ENCODE data around the gene PTK6. TPM values are rescaled to one million over a fixed set of nuclear protein-coding genes. Genes with fewer than 3 reads are reported as not detected.

Gene PTK6
- polyA plus RNA-seq, 2 of the 4 experiments (the other 2 are of a cell fraction): 1.2 to 2.0 TPM

- TF ChIP-seq, protein P1, sequence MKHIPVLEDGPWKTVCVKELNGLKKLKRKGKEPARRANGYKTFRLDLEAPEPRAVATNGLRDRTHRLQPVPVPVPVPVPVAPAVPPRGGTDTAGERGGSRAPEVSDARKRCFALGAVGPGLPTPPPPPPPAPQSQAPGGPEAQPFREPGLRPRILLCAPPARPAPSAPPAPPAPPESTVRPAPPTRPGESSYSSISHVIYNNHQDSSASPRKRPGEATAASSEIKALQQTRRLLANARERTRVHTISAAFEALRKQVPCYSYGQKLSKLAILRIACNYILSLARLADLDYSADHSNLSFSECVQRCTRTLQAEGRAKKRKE (CRISPR knock-in tag; IDR thresholded peaks at IDR 0.05; ENCODE audit: low read depth): no peak
Measured at GRCh38 chr20:63553933-63554290, 16.7 kb upstream of the PTK6 start, which contains the start of gene FNDC11 (continued).

DNA sequence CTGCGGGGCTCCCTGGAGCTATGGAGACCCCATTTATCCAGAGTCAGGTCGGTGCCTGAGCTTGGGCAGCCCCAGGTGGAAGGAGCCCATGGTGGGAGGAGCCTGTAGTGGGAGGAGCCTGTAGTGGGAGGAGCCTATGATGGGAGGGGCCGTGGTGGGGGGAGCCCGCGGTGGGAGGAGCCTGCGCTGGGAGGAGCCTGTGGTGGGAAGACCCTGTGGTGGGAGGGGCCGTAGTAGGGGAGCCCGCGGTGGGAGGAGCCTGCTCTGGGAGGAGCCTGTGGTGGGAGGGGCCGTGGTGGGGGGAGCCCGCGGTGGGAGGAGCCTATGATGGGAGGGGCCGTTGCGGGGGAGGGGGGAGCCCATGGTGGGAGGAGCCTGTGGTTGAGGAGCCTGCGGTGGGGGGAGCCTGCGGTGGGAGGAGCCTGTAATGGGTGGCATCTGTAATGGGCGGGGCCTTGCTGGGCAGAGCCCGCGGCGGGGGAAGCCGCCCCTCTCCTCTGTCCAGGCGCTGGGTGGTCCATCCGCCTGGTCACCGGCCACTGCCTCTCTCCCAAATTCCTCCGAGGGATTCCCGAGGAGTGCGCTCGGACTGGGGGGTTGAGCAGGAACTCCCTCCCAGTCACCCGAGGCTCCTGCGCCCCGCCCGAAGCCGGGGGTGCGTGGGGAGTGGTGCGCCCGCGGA lies 16.2 kb upstream of the PTK6 start:
- ATAC-seq: peak; percentile 21 to 75; a peak in 5 of 6 replicates
- ChIA-PET POLR2A (interaction anchor here (0.6 kb wide), 1 partner anchor 32 kb away, joined by 3 read pairs; the partner anchor contains the start of gene PPDPF), CTCF (interaction anchor here (0.7 to 9.1 kb wide), 4 partner anchors 14 to 515 kb away, joined by 3 to 93 read pairs (median 3); partner anchors contain the start of gene PTK6)
- 4% methylated on average over 8 of the region's 37 CpGs for WGBS (ENCODE audit: missing lambda C conversion rate)
- Histone ChIP-seq H3K4me2 (peak overlapping the region; percentile 100), H3K27ac (peak overlapping the region; percentile 73 to 83), H3K9me3 (no peaks in the 10 kb centered on the region), H3K4me3 (peak overlapping the region; percentile 71), H3K4me1 (peaks cover 4% of the 10 kb centered on the region; the same call in 1 of the 3 replicates)
- no peak for FAIRE-seq
- peak; percentile 50 to 90 for DNase-seq (ENCODE audit: low read depth in 1 of 2, low spot score in 1 of 2)
- TF ChIP-seq HOXB13 (CRISPR knock-in tag; IDR thresholded peaks at IDR 0.05; ENCODE audit: low read depth) (no peak), ZC3H11A (IDR thresholded peaks at IDR 0.05) (no peak), POLR2A (IDR thresholded peaks at IDR 0.05; ENCODE audit: low read length) (no peak), MAFK (IDR thresholded peaks at IDR 0.05; ENCODE audit: partially characterized antibody) (no peak), CBX8 (IDR thresholded peaks at IDR 0.05) (no peak), RFX5 (IDR thresholded peaks at IDR 0.05) (no peak), FOXS1 (CRISPR knock-in tag; IDR thresholded peaks at IDR 0.05) (no peak), EP300 (IDR thresholded peaks at IDR 0.05) (no peak), HOXB5 (CRISPR knock-in tag; IDR thresholded peaks at IDR 0.05) (no peak), RCOR1 (IDR thresholded peaks at IDR 0.05; ENCODE audit: low read depth, low read length) (no peak), EHMT2 (IDR thresholded peaks at IDR 0.05; ENCODE audit: low read depth) (no peak), MAX (IDR thresholded peaks at IDR 0.05) (no peak), TP53 (CRISPR knock-in tag; IDR thresholded peaks at IDR 0.05) (no peak), CEBPB (IDR thresholded peaks at IDR 0.05) (no peak), ESRRA (IDR thresholded peaks at IDR 0.05; ENCODE audit: borderline replicate concordance, low read length) (no peak), NFE2L2 (conservative IDR thresholded peaks at IDR 0.05; ENCODE audit: low read length) (no peak), HOXA7 (CRISPR knock-in tag; IDR thresholded peaks at IDR 0.05) (no peak), HDAC2 (IDR thresholded peaks at IDR 0.05) (no peak)
- TF ChIP-seq, protein P2, sequence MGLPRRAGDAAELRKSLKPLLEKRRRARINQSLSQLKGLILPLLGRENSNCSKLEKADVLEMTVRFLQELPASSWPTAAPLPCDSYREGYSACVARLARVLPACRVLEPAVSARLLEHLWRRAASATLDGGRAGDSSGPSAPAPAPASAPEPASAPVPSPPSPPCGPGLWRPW (IDR thresholded peaks at IDR 0.05): no peak
- TF ChIP-seq, protein P1 (CRISPR knock-in tag; IDR thresholded peaks at IDR 0.05; ENCODE audit: low read depth): no peak

- FAIRE-seq (no peak), DNase-seq (ENCODE audit: low read depth in 1 of 2, low spot score in 1 of 2) (no peak), ATAC-seq (no peak; a peak in 1 of 6 replicates)
- TF ChIP-seq PBX3 (IDR thresholded peaks at IDR 0.05) (no peak), FOSL2 (IDR thresholded peaks at IDR 0.05) (no peak), FOSL2 (CRISPR knock-in tag; IDR thresholded peaks at IDR 0.05) (no peak), HOXB5 (CRISPR knock-in tag; IDR thresholded peaks at IDR 0.05) (no peak), HOXA7 (CRISPR knock-in tag; IDR thresholded peaks at IDR 0.05) (no peak), RFX5 (IDR thresholded peaks at IDR 0.05) (no peak), SMC3 (IDR thresholded peaks at IDR 0.05) (no peak), RARB (CRISPR knock-in tag; IDR thresholded peaks at IDR 0.05) (no peak), ZNF302 (CRISPR knock-in tag; IDR thresholded peaks at IDR 0.05) (no peak), BCL3 (IDR thresholded peaks at IDR 0.05) (no peak), SREBF2 (IDR thresholded peaks at IDR 0.05) (no peak), EP300 (IDR thresholded peaks at IDR 0.05) (no peak), GATA3 (IDR thresholded peaks at IDR 0.05; ENCODE audit: borderline replicate concordance) (no peak)
- Histone ChIP-seq H3K4me1 (peaks cover 4% of the 10 kb centered on the region; the same call in 1 of the 3 replicates), H3K4me2 (peak overlapping the region; percentile 100), H3K4me3 (no peak overlapping the region; the same call in 2 of the 3 replicates), H3K27ac (no peak overlapping the region), H3K9me3 (no peaks in the 10 kb centered on the region)
- ChIA-PET CTCF (interaction anchor here (0.6 to 9.1 kb wide), 7 partner anchors 14 to 1253 kb away, joined by 3 to 93 read pairs (median 3); partner anchors contain the start of gene PTK6), POLR2A (interaction anchor here (0.6 to 1.0 kb wide), 2 partner anchors 15 to 32 kb away, joined by 3 read pairs; partner anchors contain the start of genes PPDPF and PTK6)
- WGBS (ENCODE audit: missing lambda C conversion rate): 69% methylated on average over 15 of the region's 15 CpGs
Measured at GRCh38 chr20:63552481-63553249, 15.5 kb upstream of the PTK6 start.

Data from A549 (cell line).